Bone marrow (tissue), 2 donors: Measurements from ENCODE around the gene LTB4R2.
"Not testable (repeated sequence)": the region's sequence is repeated elsewhere in the genome, so short reads cannot be mapped to it uniquely, and the experiment has no call there.

Source experiments
- DNase-seq, 2 donors: peaks; one replicate each; lab custom pipeline; 2025; lab: John Stamatoyannopoulos, UW

The LTB4R2 gene

DNA sequence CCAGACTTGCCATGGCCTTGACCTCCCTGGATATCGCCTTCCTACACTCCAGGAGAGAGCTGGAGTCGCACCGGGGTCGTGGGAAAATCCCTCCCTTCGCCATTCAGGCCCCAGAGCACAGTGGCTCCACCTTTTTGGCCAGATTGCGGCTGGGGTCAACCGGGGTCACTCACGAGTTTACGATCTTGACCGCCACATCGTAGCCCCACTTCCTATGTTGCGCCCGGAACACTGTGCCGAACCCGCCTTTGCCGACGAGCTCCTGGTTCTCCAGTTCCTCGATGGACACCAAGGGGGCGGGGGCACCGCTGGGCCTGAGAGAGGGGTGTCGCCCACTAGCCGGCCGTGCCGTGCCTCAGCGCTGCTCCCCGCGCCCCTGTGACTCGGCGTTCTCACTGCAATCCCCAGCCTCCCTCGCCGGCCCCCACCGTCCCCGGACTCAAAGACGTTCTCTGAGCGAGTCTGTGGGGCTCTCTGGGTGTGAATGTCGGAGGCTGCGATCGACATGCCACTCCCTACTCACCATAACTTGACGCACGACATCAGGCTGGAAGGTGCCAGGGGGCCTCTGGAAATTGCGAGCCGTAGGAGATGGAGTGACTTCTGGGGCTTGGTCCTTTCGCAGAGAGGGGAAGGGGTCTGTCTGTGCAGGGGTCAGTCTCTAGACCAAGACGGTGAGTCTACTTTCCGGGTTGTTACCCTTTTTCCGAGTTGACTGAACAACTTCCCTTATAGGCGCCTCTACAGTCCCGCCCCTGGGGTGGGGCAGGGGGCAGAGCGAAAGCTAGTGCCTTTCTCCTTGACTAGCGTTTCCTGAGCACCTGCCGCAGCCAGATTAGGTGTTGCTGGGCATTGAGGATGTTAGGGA is 29.6 kb downstream of the LTB4R2 start, which contains the start of gene RIPK3:
RIPK3 (minus strand) TSS at position 708 of the 868 bp plus-strand sequence; CDS start at position 543, 165 bp downstream.
- DNase-seq, result peak in 1 of 2 donors; percentile 26

DNA sequence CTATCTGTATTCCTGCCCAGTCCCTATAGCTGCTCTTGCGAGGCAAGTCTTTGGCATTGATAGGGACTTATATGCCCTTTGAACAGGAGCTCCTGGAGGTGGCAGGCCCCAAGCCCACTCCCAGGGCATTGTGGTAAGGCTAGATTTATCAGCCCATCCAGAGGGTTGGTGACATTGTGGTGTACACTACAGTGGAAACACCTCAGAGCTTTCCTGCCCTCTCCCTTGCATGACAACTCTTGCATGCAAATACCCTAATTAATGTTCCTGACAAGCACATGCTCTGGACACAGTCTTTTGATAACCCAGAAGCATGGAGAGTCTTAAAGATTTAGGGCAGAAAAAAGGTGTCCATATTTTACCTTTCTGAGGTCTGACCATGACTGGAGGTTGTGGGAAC is 30.7 kb downstream of the LTB4R2 start:
- no peak for DNase-seq

DNA sequence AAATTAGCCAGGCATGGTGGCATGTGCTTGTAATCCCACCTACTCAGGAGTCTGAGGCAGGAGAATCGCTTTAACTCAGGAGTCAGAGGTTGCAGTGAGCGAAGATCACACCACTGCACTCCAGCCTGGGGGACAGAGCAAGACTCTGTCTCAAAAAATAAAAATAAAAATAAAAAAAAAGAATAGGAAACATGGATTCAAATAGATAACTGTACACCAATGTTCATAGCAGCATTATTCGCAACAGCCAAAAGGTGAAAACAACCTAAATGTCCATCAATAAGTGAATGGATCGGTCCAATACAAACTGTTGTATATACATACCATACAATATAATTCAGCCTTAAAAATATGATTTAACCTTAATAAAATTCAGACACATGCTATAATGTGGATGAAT is 32.9 kb downstream of the LTB4R2 start:
- DNase-seq, result no peak

DNA sequence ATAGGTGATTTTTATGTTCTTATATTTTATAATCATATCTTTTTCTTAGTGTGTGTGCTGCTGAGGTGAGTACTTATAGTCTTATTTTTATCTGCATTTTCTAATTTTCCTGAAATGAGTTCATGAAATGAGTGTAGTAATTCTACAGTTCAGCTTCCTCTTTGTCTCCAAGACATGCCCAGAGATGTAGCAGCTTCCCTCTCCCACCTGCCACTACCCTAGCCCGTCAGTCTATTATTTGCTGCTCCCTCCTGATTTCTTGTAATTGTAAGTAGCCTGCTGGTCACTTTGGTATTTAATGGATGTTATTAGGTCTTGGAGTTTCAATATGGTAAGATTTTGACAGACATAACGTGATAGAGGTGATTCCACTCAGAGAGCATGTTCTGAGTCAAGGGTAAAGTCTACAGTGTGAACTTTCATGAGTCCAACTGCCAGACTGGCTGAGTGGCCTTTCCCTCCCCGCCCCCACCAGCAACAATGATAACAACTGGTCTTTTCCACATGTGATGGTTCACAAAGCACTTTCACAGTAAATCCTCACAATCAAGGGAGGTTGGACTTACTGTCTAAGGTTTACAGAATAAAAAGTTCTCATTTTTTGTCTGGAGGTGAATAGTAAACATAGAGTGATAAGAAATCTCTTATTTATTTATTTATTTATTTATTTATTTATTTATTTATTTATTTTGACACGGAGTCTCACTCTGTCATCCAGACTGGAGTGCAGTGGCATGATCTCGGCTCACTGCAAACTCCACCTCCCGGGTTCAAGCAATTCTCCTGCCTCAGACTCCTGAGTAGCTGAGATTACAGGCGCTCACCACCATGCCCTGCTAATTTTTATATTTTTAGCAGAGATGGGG is 34.1 kb downstream of the LTB4R2 start:
- DNase-seq, result no peak

DNA sequence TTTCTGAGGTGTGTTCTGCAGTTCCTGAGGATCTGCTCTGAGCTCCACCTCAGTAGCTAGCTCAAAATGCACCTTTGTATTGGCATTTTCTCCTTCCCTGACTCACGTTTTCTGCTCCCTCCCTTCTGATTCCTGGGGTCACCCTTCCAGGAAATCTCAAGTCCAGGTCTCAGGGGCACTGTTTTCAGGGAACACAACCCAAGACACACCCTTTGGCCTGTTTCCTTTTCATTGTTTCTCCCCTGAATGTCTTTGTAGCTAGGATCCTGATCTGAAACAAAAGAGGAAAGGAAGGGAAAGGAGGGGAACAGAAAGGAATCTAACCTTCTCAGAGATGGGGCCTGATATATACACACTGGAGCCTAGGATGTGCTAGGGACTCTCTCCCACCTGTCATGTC is 37.2 kb downstream of the LTB4R2 start:
- no peak for DNase-seq

DNA sequence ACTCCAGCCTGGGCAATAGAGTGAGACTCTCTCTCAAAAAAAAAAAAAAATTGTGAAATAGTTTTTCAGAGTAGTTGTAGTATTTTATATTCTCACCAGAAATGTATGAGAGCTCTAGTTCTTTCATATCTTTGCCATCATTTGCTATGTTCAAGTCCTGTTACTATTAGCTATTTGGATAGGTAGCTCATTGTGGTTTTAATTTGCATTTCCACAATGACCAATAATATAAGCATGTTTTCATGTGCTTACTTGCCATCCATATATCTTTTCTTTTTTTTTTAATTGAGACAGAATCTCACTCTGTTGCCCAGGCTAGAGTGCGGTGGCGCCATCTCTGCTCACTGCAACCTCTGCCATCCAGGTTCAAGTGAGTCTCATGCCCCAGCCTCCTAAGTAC is 38.2 kb downstream of the LTB4R2 start:
- DNase-seq, result no peak

DNA sequence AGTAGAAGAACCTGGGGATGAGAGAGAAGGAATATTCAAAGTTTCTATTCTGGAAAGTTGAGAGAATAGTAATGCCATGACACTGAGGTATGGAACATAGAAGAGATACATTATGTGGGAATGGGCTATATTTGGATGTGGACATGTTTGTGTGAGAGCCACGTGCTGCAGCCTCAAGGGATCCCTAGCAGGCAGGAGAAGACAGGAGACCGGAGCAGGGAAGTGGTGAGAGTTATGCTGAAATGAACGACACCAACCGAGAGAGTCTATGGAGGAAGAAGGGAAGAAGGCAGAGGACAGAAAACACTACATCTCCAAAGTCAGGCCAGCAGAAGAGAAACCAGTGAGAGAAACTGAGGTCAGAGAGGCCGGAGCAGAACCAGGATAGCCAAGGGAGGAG is 39.8 kb downstream of the LTB4R2 start:
- DNase-seq, result no peak

DNA sequence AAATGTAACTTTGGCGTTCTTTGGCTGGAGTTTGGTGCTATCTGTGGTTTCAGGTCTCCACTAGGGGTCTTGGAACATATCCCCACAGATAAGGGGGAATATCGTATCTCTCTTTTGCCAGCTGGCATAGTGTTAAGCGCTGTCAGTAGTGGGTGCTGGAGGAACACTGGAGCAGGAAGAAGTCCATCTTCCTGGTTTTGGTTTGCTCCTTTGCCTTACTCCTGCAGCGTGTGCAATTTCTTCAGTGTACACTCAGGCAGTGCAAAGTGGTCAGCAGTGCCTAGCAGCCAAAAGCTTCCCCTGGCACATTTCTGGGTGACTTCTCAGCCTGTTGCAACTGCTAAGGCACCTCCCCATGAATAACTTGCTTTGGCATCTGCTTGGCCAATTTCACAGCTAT is 41.6 kb downstream of the LTB4R2 start:
- DNase-seq, result no peak

DNA sequence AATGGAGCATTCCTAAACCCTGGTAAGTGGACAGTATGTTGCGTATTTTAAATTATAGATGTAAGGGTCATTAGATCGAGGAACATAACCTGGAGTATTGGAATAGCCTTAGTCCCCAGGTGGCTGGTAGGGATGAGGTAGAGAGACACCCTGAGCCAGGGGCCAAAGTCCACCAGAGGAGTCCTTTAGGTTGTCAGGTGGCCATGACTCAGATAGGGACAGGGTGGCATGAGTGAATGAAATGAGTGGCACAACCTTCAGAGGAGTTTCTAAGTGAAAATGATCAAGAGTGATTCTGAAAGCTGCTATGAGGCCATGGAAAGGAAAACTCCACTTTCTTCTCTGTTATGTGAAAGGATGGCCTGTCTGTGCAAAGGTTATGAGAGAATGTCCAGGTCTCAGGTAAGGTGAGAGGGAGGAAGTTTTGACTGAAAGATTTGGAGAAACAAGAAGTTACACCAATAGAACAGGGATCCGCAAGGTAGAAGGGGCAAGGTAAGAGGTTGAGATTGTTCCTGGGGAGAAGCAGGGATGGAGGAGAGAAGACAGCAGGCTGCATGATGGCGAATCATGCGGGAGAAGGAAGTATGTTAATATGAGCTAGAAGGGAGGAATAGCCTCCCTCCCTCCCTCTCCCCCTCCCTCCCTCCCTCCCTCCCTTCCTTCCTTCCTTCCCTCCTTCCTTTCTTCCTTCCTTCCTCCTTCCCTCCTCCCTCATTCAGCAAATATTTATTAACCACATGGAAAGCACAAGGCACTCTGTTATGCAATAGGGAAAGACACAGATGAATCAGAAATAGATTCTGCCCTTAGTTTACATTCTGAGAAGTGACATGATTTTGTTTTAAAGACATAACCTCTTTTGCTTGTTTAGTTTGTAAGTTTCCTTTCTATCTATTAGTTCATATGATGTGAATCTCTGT is 43.9 kb downstream of the LTB4R2 start:
- DNase-seq, result no peak

DNA sequence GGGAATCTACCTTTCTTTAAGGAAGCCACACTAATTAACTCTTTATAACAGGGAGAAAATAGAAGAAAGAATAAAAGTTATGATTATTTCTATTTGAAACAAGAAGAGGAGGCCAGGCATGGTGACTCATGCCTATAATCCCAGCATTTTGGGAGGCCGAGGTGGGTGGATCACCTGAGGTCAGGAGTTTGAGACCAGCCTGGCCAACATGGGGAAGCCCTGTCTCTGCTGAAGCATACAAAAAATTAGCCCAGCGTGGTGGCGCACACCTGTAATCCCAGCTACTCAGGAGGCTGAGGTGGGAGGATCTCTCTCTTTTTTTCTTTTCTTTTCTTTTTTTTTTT is 44.5 kb downstream of the LTB4R2 start:
- not testable (repeated sequence) for DNase-seq

DNA sequence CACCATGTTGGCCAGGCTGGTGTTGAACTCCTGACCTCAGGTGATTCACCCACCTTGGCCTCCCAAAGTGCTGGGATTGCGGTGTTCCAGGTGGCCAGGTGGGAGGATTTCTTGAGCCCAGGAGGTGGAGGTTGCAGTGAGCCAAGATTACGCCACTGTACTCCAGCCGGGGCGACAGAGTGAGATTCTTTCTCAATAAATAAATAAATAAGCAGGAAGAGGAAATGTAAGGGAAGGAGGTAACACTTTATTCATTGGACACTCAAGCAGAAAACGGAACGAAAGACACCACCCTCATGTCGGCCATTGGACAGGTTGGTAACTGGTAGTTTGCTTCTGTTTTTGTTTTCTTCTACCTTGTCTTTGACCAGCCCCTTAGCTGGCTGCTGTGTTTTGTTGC is 45.1 kb downstream of the LTB4R2 start:
- no peak for DNase-seq

DNA sequence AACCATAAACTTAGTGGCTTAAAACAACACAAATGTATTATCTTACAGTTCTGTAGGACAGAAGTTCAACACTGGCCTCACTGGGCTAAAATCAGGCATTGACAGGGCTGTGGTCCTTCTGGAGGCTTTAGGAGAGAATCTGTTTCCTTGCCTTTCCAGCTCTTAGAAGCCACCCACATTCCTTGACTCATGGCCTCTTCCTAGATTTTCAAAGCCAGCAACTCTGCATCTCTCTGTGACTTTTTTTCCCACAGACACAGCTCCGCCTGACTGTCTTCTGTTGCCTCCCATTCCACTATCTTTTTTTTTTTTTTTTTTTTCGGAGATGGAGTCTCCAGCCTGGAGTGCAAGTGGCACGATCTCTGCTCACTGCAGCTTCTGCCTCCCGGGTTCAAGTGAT is 46.3 kb downstream of the LTB4R2 start:
- DNase-seq, result no peak

DNA sequence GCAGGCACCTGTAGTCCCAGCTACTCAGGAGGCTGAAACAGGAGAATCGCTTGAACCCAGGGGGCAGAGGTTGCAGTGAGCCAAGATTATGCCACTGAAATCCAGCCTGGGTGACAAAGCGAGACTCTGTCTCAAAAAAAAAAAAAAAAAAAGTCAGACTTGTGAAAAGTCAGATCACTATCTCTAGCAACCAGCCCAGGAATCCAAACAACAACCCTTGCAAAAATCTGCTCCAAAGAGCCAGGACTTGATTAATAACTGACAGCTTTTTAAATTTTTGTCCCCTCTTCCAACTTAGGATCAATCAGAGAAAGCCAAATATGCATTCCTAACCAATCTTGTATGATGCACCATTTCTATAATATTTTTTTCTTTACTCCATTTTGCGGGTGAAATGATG is 50.3 kb downstream of the LTB4R2 start:
- DNase-seq, result no peak

DNA sequence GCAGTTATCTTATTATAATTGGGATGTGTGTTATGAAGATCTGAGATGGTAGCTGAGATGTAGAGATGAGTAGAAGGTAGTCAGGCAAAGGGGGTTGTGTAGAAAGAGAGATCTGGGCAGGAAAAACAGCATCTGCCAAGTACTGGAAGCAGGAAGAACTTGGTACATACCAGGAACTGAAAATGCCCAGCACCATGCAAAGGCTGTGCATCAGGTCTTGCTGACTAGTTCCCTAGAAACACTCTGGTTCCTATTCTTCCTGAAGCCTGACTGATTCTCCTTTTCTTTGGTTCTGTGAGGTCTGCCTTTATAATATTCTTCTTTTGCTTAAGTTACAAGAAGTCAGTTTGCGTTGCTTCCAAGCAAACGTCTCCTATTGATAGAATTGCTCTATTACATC is 51.4 kb downstream of the LTB4R2 start:
- no peak for DNase-seq
